Ishikawa (cell line): ENCODE data around the gene LARP4B.

ENCODE experiments used
- CEBPB ChIP-seq: IDR thresholded peaks from 2 replicates; pipeline ENCODE4 v1.6.1; 2012
- CREB1 ChIP-seq: IDR thresholded peaks from 2 replicates; pipeline ENCODE4 v1.6.1; 2012; ENCODE audit warnings: low read depth
- EGR1 ChIP-seq: IDR thresholded peaks from 2 replicates; pipeline ENCODE4 v1.6.1; 2012
- MAX ChIP-seq: IDR thresholded peaks from 2 replicates; pipeline ENCODE4 v1.6.1; 2012
- RAD21 ChIP-seq: IDR thresholded peaks from 2 replicates; pipeline ENCODE4 v1.6.1; 2012; ENCODE audit warnings: low read depth
- REST ChIP-seq: IDR thresholded peaks from 2 replicates; pipeline ENCODE4 v1.6.1; 2012; ENCODE audit warnings: low read depth, mild to moderate bottlenecking
- TAF1 ChIP-seq: IDR thresholded peaks from 2 replicates; pipeline ENCODE4 v1.6.1; 2012; ENCODE audit warnings: low read depth, mild to moderate bottlenecking
- USF1 ChIP-seq: IDR thresholded peaks from 2 replicates; pipeline ENCODE4 v1.6.1; 2012
- YY1 ChIP-seq: IDR thresholded peaks from 2 replicates; pipeline ENCODE4 v1.6.1; 2012; ENCODE audit warnings: low read depth
- ZBTB7A ChIP-seq: IDR thresholded peaks from 2 replicates; pipeline ENCODE4 v1.6.1; 2012; ENCODE audit warnings: low read depth

GRCh38 chr10:856416-857157, 74.9 kb downstream of the LARP4B start:
- TF ChIP-seq ZBTB7A (no peak), CEBPB (no peak), REST (no peak), USF1 (no peak), TAF1 (no peak), CREB1 (no peak), RAD21 (no peak), MAX (no peak), EGR1 (no peak), YY1 (no peak)
